Activated CD4-positive, alpha-beta T cell treated with anti-CD3 and anti-CD28 coated beads, Interleukin-2, amount 50 U/mL, for 4 hours (primary cell): ENCODE measurements around the gene RPL28.

Source experiments
- DNase-seq, 2 experiments: peaks; one replicate each; pipeline ENCODE4 v3.0.0-alpha.2; 2020

Gene RPL28

GRCh38 chr19:55373993-55374757, 11.6 kb upstream of the RPL28 start:
- DNase-seq, result no peak

- no peak for DNase-seq
These were observed 9.3 kb upstream of the RPL28 start, which contains the start of gene TMEM190 for GRCh38 chr19:55376241-55376933. TSS of gene TMEM190 (plus strand) at chr19:55376826. CDS start at chr19:55376854, 28 bp downstream.

GRCh38 chr19:55377356-55378131, 8.2 kb upstream of the RPL28 start:
- DNase-seq, result no peak

- no peak for DNase-seq
These were observed 6.6 kb upstream of the RPL28 start for GRCh38 chr19:55379174-55379573.

GRCh38 chr19:55382013-55382412, 3.7 kb upstream of the RPL28 start:
- no peak for DNase-seq

- no peak for DNase-seq
These were observed 3.1 kb upstream of the RPL28 start for GRCh38 chr19:55382522-55383054.

- DNase-seq, result peak; percentile 25 to 27
These were observed 2.2 kb upstream of the RPL28 start for GRCh38 chr19:55383279-55384130.

- peak in 1 of 2 experiments; percentile 25 for DNase-seq
These were observed 1.4 kb upstream of the RPL28 start, which contains the start of gene TMEM238 for GRCh38 chr19:55384131-55384919. TSS of gene TMEM238 (minus strand) at chr19:55384292. CDS start at chr19:55384259, 33 bp downstream.

- peak; percentile 93 for DNase-seq
These were observed 610 bp upstream of the RPL28 start for GRCh38 chr19:55384920-55385723.

- DNase-seq, result no peak
These were observed 800 bp downstream of the RPL28 start for GRCh38 chr19:55386493-55386971.

GRCh38 chr19:55387736-55388497, 2.2 kb downstream of the RPL28 start:
- DNase-seq, result no peak

GRCh38 chr19:55389386-55390317, 3.9 kb downstream of the RPL28 start:
- DNase-seq, result no peak

GRCh38 chr19:55390461-55390880, 4.7 kb downstream of the RPL28 start:
- no peak for DNase-seq

GRCh38 chr19:55391191-55391670, 5.5 kb downstream of the RPL28 start:
- no peak for DNase-seq

GRCh38 chr19:55391702-55392615, 6.2 kb downstream of the RPL28 start:
- DNase-seq, result no peak

- no peak for DNase-seq
These were observed 7.4 kb downstream of the RPL28 start for GRCh38 chr19:55392820-55393761.
